ENCODE measurements around the gene MET.

Gene MET

DNA sequence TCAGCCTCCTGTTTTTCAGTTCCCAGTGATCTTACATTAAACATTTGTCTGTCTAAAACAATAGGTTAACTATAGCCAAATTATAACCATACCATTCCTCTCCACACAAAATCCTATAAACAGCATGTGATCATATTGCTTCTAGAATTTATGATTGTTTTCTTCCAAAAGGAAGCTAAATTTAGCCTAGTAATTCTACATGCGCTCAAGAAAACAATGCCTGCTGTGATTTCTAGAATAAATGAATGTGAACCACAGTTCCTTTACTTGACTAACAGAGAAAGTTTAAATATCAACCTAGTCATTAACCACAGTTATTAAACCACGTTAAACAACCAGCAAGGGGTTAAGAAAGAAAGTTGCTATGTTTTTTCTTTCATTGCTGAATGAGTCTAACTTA lies 26.4 kb downstream of the MET start:
- Histone ChIP-seq H3K27me3 (ENCODE audit: insufficient read depth, low read depth) (no peaks in the 10 kb centered on the region), H3K4me1 (ENCODE audit: low read depth, poor library complexity, severe bottlenecking) (no peaks in the 10 kb centered on the region), H3K27ac (no peak overlapping the region), H3K4me2 (no peak overlapping the region), H3K36me3 (ENCODE audit: insufficient read depth) (no peaks in the 10 kb centered on the region), H2AFZ (ENCODE audit: low read depth) (no peak overlapping the region), H3K9ac (no peak overlapping the region), H3K4me3 (IDR thresholded peaks at IDR 0.05; ENCODE audit: insufficient read depth, low read depth, low read length) (no peak overlapping the region), H4K20me1 (ENCODE audit: insufficient read depth) (no peaks in the 10 kb centered on the region), H3K79me2 (ENCODE audit: insufficient read depth, low read depth) (no peaks in the 10 kb centered on the region)
- TF ChIP-seq, protein P1, sequence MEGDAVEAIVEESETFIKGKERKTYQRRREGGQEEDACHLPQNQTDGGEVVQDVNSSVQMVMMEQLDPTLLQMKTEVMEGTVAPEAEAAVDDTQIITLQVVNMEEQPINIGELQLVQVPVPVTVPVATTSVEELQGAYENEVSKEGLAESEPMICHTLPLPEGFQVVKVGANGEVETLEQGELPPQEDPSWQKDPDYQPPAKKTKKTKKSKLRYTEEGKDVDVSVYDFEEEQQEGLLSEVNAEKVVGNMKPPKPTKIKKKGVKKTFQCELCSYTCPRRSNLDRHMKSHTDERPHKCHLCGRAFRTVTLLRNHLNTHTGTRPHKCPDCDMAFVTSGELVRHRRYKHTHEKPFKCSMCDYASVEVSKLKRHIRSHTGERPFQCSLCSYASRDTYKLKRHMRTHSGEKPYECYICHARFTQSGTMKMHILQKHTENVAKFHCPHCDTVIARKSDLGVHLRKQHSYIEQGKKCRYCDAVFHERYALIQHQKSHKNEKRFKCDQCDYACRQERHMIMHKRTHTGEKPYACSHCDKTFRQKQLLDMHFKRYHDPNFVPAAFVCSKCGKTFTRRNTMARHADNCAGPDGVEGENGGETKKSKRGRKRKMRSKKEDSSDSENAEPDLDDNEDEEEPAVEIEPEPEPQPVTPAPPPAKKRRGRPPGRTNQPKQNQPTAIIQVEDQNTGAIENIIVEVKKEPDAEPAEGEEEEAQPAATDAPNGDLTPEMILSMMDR (conservative IDR thresholded peaks at IDR 0.05; ENCODE audit: low read depth, low read length), result no peak

DNA sequence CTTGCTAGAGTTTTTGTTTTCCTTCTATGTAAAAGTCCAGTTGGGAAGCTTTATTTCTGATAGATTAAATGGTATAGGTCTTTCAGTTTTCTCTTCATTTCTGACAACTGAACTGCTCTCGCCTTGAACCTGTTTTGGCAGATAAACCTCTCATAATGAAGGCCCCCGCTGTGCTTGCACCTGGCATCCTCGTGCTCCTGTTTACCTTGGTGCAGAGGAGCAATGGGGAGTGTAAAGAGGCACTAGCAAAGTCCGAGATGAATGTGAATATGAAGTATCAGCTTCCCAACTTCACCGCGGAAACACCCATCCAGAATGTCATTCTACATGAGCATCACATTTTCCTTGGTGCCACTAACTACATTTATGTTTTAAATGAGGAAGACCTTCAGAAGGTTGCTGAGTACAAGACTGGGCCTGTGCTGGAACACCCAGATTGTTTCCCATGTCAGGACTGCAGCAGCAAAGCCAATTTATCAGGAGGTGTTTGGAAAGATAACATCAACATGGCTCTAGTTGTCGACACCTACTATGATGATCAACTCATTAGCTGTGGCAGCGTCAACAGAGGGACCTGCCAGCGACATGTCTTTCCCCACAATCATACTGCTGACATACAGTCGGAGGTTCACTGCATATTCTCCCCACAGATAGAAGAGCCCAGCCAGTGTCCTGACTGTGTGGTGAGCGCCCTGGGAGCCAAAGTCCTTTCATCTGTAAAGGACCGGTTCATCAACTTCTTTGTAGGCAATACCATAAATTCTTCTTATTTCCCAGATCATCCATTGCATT lies 27.1 kb downstream of the MET start:
- H3K27me3 ChIP-seq (ENCODE audit: insufficient read depth, low read depth), result no peaks in the 10 kb centered on the region
- H4K20me1 ChIP-seq (ENCODE audit: insufficient read depth), result no peaks in the 10 kb centered on the region
- no peak overlapping the region for H3K27ac ChIP-seq
- no peaks in the 10 kb centered on the region for H3K4me1 ChIP-seq (ENCODE audit: low read depth, poor library complexity, severe bottlenecking)
- no peak overlapping the region for H3K4me3 ChIP-seq (IDR thresholded peaks at IDR 0.05; ENCODE audit: insufficient read depth, low read depth, low read length)
- TF ChIP-seq, protein P1 (conservative IDR thresholded peaks at IDR 0.05; ENCODE audit: low read depth, low read length), result no peak
- H3K79me2 ChIP-seq (ENCODE audit: insufficient read depth, low read depth), result no peaks in the 10 kb centered on the region
- H2AFZ ChIP-seq (ENCODE audit: low read depth), result no peak overlapping the region
- H3K36me3 ChIP-seq (ENCODE audit: insufficient read depth), result no peaks in the 10 kb centered on the region
- no peak overlapping the region for H3K4me2 ChIP-seq
- no peak overlapping the region for H3K9ac ChIP-seq

DNA sequence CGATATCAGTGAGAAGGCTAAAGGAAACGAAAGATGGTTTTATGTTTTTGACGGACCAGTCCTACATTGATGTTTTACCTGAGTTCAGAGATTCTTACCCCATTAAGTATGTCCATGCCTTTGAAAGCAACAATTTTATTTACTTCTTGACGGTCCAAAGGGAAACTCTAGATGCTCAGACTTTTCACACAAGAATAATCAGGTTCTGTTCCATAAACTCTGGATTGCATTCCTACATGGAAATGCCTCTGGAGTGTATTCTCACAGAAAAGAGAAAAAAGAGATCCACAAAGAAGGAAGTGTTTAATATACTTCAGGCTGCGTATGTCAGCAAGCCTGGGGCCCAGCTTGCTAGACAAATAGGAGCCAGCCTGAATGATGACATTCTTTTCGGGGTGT lies 27.7 kb downstream of the MET start:
- no peaks in the 10 kb centered on the region for H3K4me1 ChIP-seq (ENCODE audit: low read depth, poor library complexity, severe bottlenecking)
- no peak overlapping the region for H3K4me2 ChIP-seq
- no peaks in the 10 kb centered on the region for H3K27me3 ChIP-seq (ENCODE audit: insufficient read depth, low read depth)
- H3K4me3 ChIP-seq (IDR thresholded peaks at IDR 0.05; ENCODE audit: insufficient read depth, low read depth, low read length), result no peak overlapping the region
- no peak overlapping the region for H3K27ac ChIP-seq
- no peaks in the 10 kb centered on the region for H4K20me1 ChIP-seq (ENCODE audit: insufficient read depth)
- H2AFZ ChIP-seq (ENCODE audit: low read depth), result no peak overlapping the region
- no peaks in the 10 kb centered on the region for H3K36me3 ChIP-seq (ENCODE audit: insufficient read depth)
- TF ChIP-seq, protein P1 (conservative IDR thresholded peaks at IDR 0.05; ENCODE audit: low read depth, low read length), result no peak
- no peaks in the 10 kb centered on the region for H3K79me2 ChIP-seq (ENCODE audit: insufficient read depth, low read depth)
- H3K9ac ChIP-seq, result no peak overlapping the region

DNA sequence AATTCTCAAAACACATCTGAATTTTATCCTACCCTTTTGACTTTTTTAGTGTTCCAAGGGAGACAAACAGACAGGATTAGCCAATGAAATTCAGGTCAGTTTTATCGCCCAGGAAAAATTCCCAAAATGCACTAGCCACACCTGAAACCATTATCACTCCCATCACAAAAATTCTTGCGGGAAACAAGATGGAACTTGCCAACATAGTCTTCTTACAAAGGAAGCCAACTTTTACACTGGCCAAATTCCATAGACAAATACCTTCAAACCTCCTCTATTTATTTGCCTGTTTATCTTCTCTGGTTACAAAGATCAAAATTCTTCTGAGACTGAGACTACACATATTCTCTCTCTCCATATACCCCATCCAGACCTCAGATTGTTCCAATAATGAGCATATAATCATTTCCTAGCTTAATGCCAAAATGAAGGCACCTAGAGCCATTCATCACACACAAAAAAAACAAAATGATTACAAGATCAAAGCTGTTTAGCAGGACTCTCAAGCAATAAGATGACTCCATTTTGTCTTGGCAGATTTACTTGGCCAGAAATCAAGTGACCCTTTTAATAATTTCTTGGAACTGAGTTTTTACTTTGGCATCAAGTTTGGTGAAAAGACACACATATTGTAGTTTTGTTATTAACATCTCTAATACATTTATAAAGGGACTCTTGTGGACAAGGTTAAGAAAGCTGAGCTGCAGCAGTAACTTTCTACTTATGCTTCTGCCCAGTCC lies 30.2 kb downstream of the MET start:
- no peaks in the 10 kb centered on the region for H3K4me1 ChIP-seq (ENCODE audit: low read depth, poor library complexity, severe bottlenecking)
- H3K27ac ChIP-seq, result no peak overlapping the region
- H3K4me2 ChIP-seq, result no peak overlapping the region
- H4K20me1 ChIP-seq (ENCODE audit: insufficient read depth), result no peaks in the 10 kb centered on the region
- TF ChIP-seq, protein P1 (conservative IDR thresholded peaks at IDR 0.05; ENCODE audit: low read depth, low read length), result no peak
- H3K4me3 ChIP-seq (IDR thresholded peaks at IDR 0.05; ENCODE audit: insufficient read depth, low read depth, low read length), result no peak overlapping the region
- no peaks in the 10 kb centered on the region for H3K36me3 ChIP-seq (ENCODE audit: insufficient read depth)
- no peaks in the 10 kb centered on the region for H3K27me3 ChIP-seq (ENCODE audit: insufficient read depth, low read depth)
- no peak overlapping the region for H3K9ac ChIP-seq
- no peak overlapping the region for H2AFZ ChIP-seq (ENCODE audit: low read depth)
- H3K79me2 ChIP-seq (ENCODE audit: insufficient read depth, low read depth), result no peaks in the 10 kb centered on the region

All from KMS-11 (cell line).